ENCODE results near the gene CABP1.

GRCh38 chr12:120596901-120597300 is 43.5 kb upstream of the CABP1 start:
- TF ChIP-seq TRIM22 (IDR thresholded peaks at IDR 0.05) (no peak), SP140L (CRISPR knock-in tag; IDR thresholded peaks at IDR 0.05; ENCODE audit: borderline replicate concordance) (no peak), THRA (CRISPR knock-in tag; IDR thresholded peaks at IDR 0.05; ENCODE audit: borderline replicate concordance) (no peak), CTCF (CRISPR knock-in tag; IDR thresholded peaks at IDR 0.05) (no peak), ELF1 (CRISPR knock-in tag; IDR thresholded peaks at IDR 0.05) (no peak), CEBPB (IDR thresholded peaks at IDR 0.05; ENCODE audit: borderline replicate concordance, low read depth, low read length) (no peak), ZNF660 (CRISPR knock-in tag; IDR thresholded peaks at IDR 0.05; ENCODE audit: borderline replicate concordance, low read depth) (no peak)
